HUES48 (cell line): ENCODE measurements around the gene CTNNA2.

Experiments
- H3K27ac ChIP-seq: one replicate; pipeline ENCODE4 v1.7.0; 2013; ENCODE audit warnings: low read depth, low read length, inconsistent platforms
- H3K27me3 ChIP-seq: 2 replicates; pipeline ENCODE4 v1.6.1; 2013; ENCODE audit warnings: mild to moderate bottlenecking, low read length; ENCODE audit not compliant: control insufficient read depth, insufficient read depth
- H3K36me3 ChIP-seq: 2 replicates; pipeline ENCODE4 v1.6.1; 2013; ENCODE audit warnings: low read length; ENCODE audit not compliant: control insufficient read depth, insufficient read depth
- H3K4me1 ChIP-seq: 2 replicates; pipeline ENCODE4 v1.6.1; 2013; ENCODE audit warnings: mild to moderate bottlenecking, low read length; ENCODE audit not compliant: control insufficient read depth, insufficient read depth
- H3K4me3 ChIP-seq: 2 replicates; pipeline ENCODE4 v1.5.1; 2013; ENCODE audit warnings: mild to moderate bottlenecking, low read depth, low read length
- H3K9ac ChIP-seq: 2 replicates; pipeline ENCODE4 v1.6.1; 2013; ENCODE audit warnings: mild to moderate bottlenecking, low read depth, low read length, moderate library complexity
- H3K9me3 ChIP-seq: 2 replicates; pipeline ENCODE4 v1.6.1; 2013; ENCODE audit warnings: low read length; ENCODE audit not compliant: control insufficient read depth, insufficient read depth

Gene CTNNA2

GRCh38 chr2:79782576-79783452 lies 270.0 kb downstream of the CTNNA2 start:
- peak overlapping the region; percentile 72 for H3K27ac ChIP-seq
- no peak overlapping the region for H3K4me3 ChIP-seq
- H3K9me3 ChIP-seq: no peaks in the 10 kb centered on the region
- no peaks in the 10 kb centered on the region for H3K36me3 ChIP-seq
- peaks cover 17% of the 10 kb centered on the region for H3K4me1 ChIP-seq
- H3K9ac ChIP-seq: no peak overlapping the region
- H3K27me3 ChIP-seq: no peaks in the 10 kb centered on the region

- H3K4me1 ChIP-seq: peaks cover 7% of the 10 kb centered on the region; the same call in 1 of the 2 replicates
- H3K4me3 ChIP-seq: no peak overlapping the region
- H3K27ac ChIP-seq: no peak overlapping the region
- no peaks in the 10 kb centered on the region for H3K9me3 ChIP-seq
- no peak overlapping the region for H3K9ac ChIP-seq
- H3K36me3 ChIP-seq: no peaks in the 10 kb centered on the region
- H3K27me3 ChIP-seq: no peaks in the 10 kb centered on the region
Observed at GRCh38 chr2:79788952-79789651, 276.3 kb downstream of the CTNNA2 start.

GRCh38 chr2:79789811-79790210 lies 277.0 kb downstream of the CTNNA2 start:
- no peaks in the 10 kb centered on the region for H3K36me3 ChIP-seq
- no peak overlapping the region for H3K9ac ChIP-seq
- H3K27me3 ChIP-seq: no peaks in the 10 kb centered on the region
- H3K4me1 ChIP-seq: peaks cover 7% of the 10 kb centered on the region; the same call in 1 of the 2 replicates
- H3K27ac ChIP-seq: no peak overlapping the region
- H3K9me3 ChIP-seq: no peaks in the 10 kb centered on the region
- no peak overlapping the region for H3K4me3 ChIP-seq

DNA sequence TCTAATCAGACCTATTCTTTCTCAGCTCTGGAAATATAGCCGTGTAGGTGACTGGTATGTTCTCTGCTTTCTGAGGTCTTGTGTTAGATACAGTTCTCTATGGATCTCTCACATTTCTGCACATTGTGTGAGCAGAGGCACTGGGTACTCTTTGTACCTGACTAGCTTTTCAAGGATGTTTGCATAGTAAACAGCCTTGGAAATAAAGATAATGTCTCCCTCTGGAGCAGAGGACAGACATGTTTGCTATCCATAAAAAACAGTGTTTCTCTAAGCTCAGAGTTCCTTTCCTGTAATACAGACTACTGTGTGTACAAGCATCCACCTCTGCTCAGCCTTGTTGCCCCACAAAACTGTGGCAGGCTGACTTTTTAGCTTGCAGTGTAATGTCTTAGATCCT lies 279.2 kb downstream of the CTNNA2 start:
- Histone ChIP-seq H3K4me3 (no peak overlapping the region), H3K4me1 (peaks cover 7% of the 10 kb centered on the region), H3K27me3 (no peaks in the 10 kb centered on the region), H3K9me3 (no peaks in the 10 kb centered on the region), H3K27ac (no peak overlapping the region), H3K36me3 (no peaks in the 10 kb centered on the region), H3K9ac (no peak overlapping the region)

GRCh38 chr2:79793006-79793405 lies 280.2 kb downstream of the CTNNA2 start:
- Histone ChIP-seq H3K4me3 (no peak overlapping the region), H3K27me3 (no peaks in the 10 kb centered on the region), H3K9ac (no peak overlapping the region), H3K9me3 (no peaks in the 10 kb centered on the region), H3K27ac (no peak overlapping the region), H3K36me3 (no peaks in the 10 kb centered on the region), H3K4me1 (peaks cover 7% of the 10 kb centered on the region)

DNA sequence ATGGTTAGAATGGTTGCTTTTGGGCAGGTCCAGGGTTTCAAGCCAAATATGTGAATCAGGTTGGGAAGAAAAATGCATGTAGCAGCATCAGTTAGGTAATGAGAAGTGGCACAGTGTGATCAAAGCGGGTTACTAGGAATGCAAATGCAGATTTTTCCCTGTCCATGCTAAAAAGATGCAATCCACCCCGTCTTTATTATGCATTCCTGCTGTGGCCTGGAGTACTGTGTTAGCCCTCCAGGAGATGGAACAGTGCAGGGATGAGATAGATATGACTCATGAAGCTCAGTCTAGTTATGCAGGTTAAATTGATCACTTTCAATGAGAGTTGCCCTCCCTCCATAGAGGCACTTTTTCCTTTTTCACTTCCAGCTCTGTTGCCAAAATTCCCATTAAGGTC lies 283.8 kb downstream of the CTNNA2 start:
- Histone ChIP-seq H3K9me3 (no peaks in the 10 kb centered on the region), H3K27me3 (no peaks in the 10 kb centered on the region), H3K4me3 (no peak overlapping the region), H3K4me1 (peaks cover 7% of the 10 kb centered on the region), H3K36me3 (no peaks in the 10 kb centered on the region), H3K9ac (no peak overlapping the region), H3K27ac (no peak overlapping the region)

DNA sequence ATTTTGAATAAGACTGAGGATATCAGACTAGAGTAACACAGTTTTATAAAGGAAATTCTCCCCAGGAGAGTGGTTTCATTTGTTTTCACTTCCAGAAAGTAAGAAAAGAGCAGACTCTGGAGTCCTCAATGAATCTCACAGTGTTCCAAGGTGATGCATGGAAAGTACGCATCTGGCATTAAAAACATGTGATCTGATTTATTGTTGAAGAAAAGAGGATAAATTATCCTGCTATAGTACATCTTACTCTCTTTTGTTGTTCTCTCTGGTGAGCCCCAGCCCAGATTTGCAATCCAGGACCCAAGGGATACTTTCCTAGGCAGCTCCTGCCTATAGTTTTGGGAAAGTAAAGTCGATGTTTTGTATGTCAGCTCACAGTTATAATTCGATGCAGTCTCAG lies 285.9 kb downstream of the CTNNA2 start:
- H3K9ac ChIP-seq: no peak overlapping the region
- no peak overlapping the region for H3K4me3 ChIP-seq
- no peaks in the 10 kb centered on the region for H3K27me3 ChIP-seq
- no peak overlapping the region for H3K27ac ChIP-seq
- peaks cover 14% of the 10 kb centered on the region for H3K9me3 ChIP-seq
- no peaks in the 10 kb centered on the region for H3K36me3 ChIP-seq
- peaks cover 7% of the 10 kb centered on the region for H3K4me1 ChIP-seq

- Histone ChIP-seq H3K36me3 (no peaks in the 10 kb centered on the region), H3K9ac (no peak overlapping the region), H3K27ac (no peak overlapping the region)
Observed at GRCh38 chr2:79799729-79800128, 286.9 kb downstream of the CTNNA2 start.

DNA sequence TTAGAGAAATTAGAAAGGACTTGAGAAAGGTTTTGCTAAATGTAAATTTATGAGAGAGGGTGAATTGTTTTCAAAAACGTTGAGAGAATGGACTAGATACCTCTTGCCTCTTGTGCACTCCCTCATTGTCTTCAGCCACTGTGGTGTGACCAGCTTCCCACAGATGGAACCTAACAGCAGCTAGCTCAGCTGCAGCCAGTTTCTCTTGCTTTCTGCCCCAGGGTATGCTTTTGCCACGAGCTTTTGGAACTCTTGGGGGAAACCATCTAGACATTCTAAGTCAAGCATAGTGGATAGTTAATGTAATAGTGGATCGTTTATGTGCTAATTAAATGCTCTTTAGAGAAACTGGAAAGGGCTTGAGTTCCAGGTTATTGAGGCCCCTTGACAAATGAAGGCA lies 288.2 kb downstream of the CTNNA2 start:
- Histone ChIP-seq H3K36me3 (no peaks in the 10 kb centered on the region), H3K9me3 (peaks cover 14% of the 10 kb centered on the region), H3K27ac (no peak overlapping the region), H3K27me3 (no peaks in the 10 kb centered on the region), H3K4me1 (peaks cover 7% of the 10 kb centered on the region; the same call in 1 of the 2 replicates), H3K9ac (no peak overlapping the region), H3K4me3 (no peak overlapping the region)

More at GRCh38 chr2:79799729-79800128, 286.9 kb downstream of the CTNNA2 start:
- H3K27me3 ChIP-seq: no peaks in the 10 kb centered on the region
- H3K9me3 ChIP-seq: peaks cover 14% of the 10 kb centered on the region
- H3K4me1 ChIP-seq: peaks cover 7% of the 10 kb centered on the region
- no peak overlapping the region for H3K4me3 ChIP-seq

- Histone ChIP-seq H3K9ac (no peak overlapping the region), H3K4me1 (peaks cover 5% of the 10 kb centered on the region; the same call in 1 of the 2 replicates), H3K4me3 (no peak overlapping the region), H3K27me3 (no peaks in the 10 kb centered on the region), H3K27ac (no peak overlapping the region), H3K36me3 (no peaks in the 10 kb centered on the region), H3K9me3 (no peaks in the 10 kb centered on the region)
Observed at GRCh38 chr2:79817288-79817687, 304.4 kb downstream of the CTNNA2 start.

- no peak overlapping the region for H3K4me3 ChIP-seq
- no peaks in the 10 kb centered on the region for H3K9me3 ChIP-seq
Observed at GRCh38 chr2:79820281-79820680, 307.4 kb downstream of the CTNNA2 start.

More at GRCh38 chr2:79820281-79820680, 307.4 kb downstream of the CTNNA2 start:
- Histone ChIP-seq H3K36me3 (no peaks in the 10 kb centered on the region), H3K27me3 (no peaks in the 10 kb centered on the region), H3K9ac (no peak overlapping the region), H3K27ac (no peak overlapping the region), H3K4me1 (peaks cover 5% of the 10 kb centered on the region; the same call in 1 of the 2 replicates)
